Chondrocyte (in vitro differentiated cells): ENCODE results near the gene TTC28. TPM values are rescaled to one million over a fixed set of nuclear protein-coding genes. Genes with fewer than 3 reads are reported as not detected.

Experiments
- DNase-seq: peaks from one replicate; pipeline ENCODE4 v3.0.0; 2021; ENCODE audit warnings: mixed read lengths, low spot score
- H3K27ac Mint-ChIP-seq: one replicate; pipeline ENCODE4 v1.8.0; 2021; ENCODE audit warnings: mild to moderate bottlenecking, moderate library complexity, mixed read lengths; ENCODE audit not compliant: unreplicated experiment
- H3K27me3 Mint-ChIP-seq: 2 replicates; pipeline ENCODE4 v1.8.0; 2021; ENCODE audit warnings: low read depth, mixed read lengths
- H3K36me3 Mint-ChIP-seq: 2 replicates; pipeline ENCODE4 v1.8.0; 2021; ENCODE audit warnings: low read depth, mixed read lengths
- H3K4me1 Mint-ChIP-seq: 2 replicates; pipeline ENCODE4 v1.8.0; 2021; ENCODE audit warnings: low read depth, mild to moderate bottlenecking, mixed read lengths
- H3K4me3 Mint-ChIP-seq: one replicate; pipeline ENCODE4 v1.8.0; 2021; ENCODE audit warnings: mild to moderate bottlenecking, moderate library complexity, mixed read lengths; ENCODE audit not compliant: unreplicated experiment
- H3K9me3 Mint-ChIP-seq: 2 replicates; pipeline ENCODE4 v1.8.0; 2021; ENCODE audit warnings: low read depth, mixed read lengths
- CTCF ChIP-seq: fragments of 200-600 bp; sonication (generic); IDR thresholded peaks from 2 replicates; pipeline ENCODE4 v1.5.0; 2021; ENCODE audit warnings: antibody characterized with exemption, mild to moderate bottlenecking, moderate library complexity
- total RNA-seq: library from RNA; stranded (reverse); gene quantifications from 3 replicates; pipeline ENCODE4 v1.2.1, GENCODE V29; 2021

TTC28 gene
- total RNA-seq, 1 donor from 2014 or later = 38.3 TPM

DNA sequence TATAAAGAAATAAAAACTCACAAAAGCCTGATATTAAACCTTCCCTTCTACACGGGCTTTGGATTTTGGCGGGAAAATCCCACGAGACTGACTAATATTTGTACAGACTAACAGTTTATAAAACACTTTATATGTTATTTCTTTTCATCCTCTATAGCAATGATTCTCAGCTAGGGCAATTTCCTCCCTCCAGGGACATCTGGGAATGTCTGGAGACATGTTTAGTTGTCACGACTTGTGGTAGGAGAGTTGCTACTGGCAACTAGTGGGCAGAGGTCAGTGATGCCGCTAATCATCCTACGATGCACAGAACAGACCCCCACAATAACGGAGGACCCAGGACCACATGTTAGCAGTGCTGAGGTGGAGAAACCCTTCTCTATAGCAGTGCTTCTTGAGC lies 455.8 kb downstream of the TTC28 start:
- Mint-ChIP-seq H3K27me3 (no peaks in the 10 kb centered on the region), H3K4me3 (no peak overlapping the region), H3K36me3 (no peaks in the 10 kb centered on the region), H3K9me3 (no peaks in the 10 kb centered on the region), H3K4me1 (no peaks in the 10 kb centered on the region), H3K27ac (peak overlapping the region; percentile 5)
- no peak for DNase-seq
- TF ChIP-seq CTCF = no peak

- H3K36me3 Mint-ChIP-seq = no peaks in the 10 kb centered on the region
- no peaks in the 10 kb centered on the region for H3K9me3 Mint-ChIP-seq
- no peak for DNase-seq
- no peaks in the 10 kb centered on the region for H3K27me3 Mint-ChIP-seq
- H3K4me1 Mint-ChIP-seq = peaks cover 3% of the 10 kb centered on the region
- H3K27ac Mint-ChIP-seq = peak overlapping the region; percentile 47
- no peak overlapping the region for H3K4me3 Mint-ChIP-seq
- TF ChIP-seq CTCF = no peak
These were observed 456.5 kb downstream of the TTC28 start for GRCh38 chr22:28222976-28223745.

- DNase-seq = no peak
- no peak overlapping the region for H3K27ac Mint-ChIP-seq
- TF ChIP-seq CTCF = no peak
- H3K36me3 Mint-ChIP-seq = no peaks in the 10 kb centered on the region
- no peaks in the 10 kb centered on the region for H3K27me3 Mint-ChIP-seq
- no peak overlapping the region for H3K4me3 Mint-ChIP-seq
- H3K4me1 Mint-ChIP-seq = peaks cover 5% of the 10 kb centered on the region
- no peaks in the 10 kb centered on the region for H3K9me3 Mint-ChIP-seq
These were observed 457.1 kb downstream of the TTC28 start for GRCh38 chr22:28222571-28222970.

GRCh38 chr22:28222052-28222451 lies 457.6 kb downstream of the TTC28 start:
- Mint-ChIP-seq H3K27ac (no peak overlapping the region), H3K27me3 (no peaks in the 10 kb centered on the region), H3K9me3 (no peaks in the 10 kb centered on the region), H3K4me3 (no peak overlapping the region), H3K36me3 (no peaks in the 10 kb centered on the region), H3K4me1 (peaks cover 5% of the 10 kb centered on the region)
- TF ChIP-seq CTCF = no peak
- no peak for DNase-seq

- H3K27me3 Mint-ChIP-seq = no peaks in the 10 kb centered on the region
- H3K27ac Mint-ChIP-seq = no peak overlapping the region
- no peak for TF ChIP-seq CTCF
- no peak overlapping the region for H3K4me3 Mint-ChIP-seq
- no peak for DNase-seq
- peaks cover 5% of the 10 kb centered on the region for H3K4me1 Mint-ChIP-seq
- no peaks in the 10 kb centered on the region for H3K36me3 Mint-ChIP-seq
- no peaks in the 10 kb centered on the region for H3K9me3 Mint-ChIP-seq
These were observed 458.8 kb downstream of the TTC28 start for GRCh38 chr22:28220626-28221363.
